Loucy (cell line): ENCODE measurements around the gene LRRK1.

Source experiments
- H2AFZ ChIP-seq: fragments of 200-600 bp; sonication (generic); 2 replicates; pipeline ENCODE4 v1.6.0; 2016; ENCODE audit warnings: antibody characterized with exemption, mild to moderate bottlenecking, low read length, moderate library complexity
- H3F3A ChIP-seq: fragments of 200-600 bp; 2 replicates; pipeline ENCODE4 v1.6.0; 2016; ENCODE audit warnings: antibody characterized with exemption, low read depth, mild to moderate bottlenecking
- H3K27me3 ChIP-seq: fragments of 200-600 bp; sonication (generic); 2 replicates; pipeline ENCODE4 v1.6.1; 2014; ENCODE audit warnings: low read length, mild to moderate bottlenecking; ENCODE audit not compliant: insufficient read depth, poor library complexity, severe bottlenecking
- H3K36me3 ChIP-seq: fragments of 200-600 bp; sonication (generic); 2 replicates; pipeline ENCODE4 v1.6.1; 2016; ENCODE audit warnings: low read length; ENCODE audit not compliant: insufficient read depth
- H3K4me1 ChIP-seq: fragments of 200-600 bp; sonication (generic); 2 replicates; pipeline ENCODE4 v1.5.1; 2014; ENCODE audit warnings: low read length, mild to moderate bottlenecking; ENCODE audit not compliant: insufficient read depth, poor library complexity, severe bottlenecking
- H3K4me2 ChIP-seq: fragments of 200-600 bp; sonication (generic); 2 replicates; pipeline ENCODE4 v1.6.0; 2014; ENCODE audit warnings: antibody characterized with exemption, low read length, low read depth, mild to moderate bottlenecking; ENCODE audit not compliant: poor library complexity, severe bottlenecking
- H3K4me3 ChIP-seq: fragments of 200-600 bp; sonication (generic); 2 replicates; pipeline ENCODE4 v1.5.1; 2014; ENCODE audit warnings: low read length, mild to moderate bottlenecking, mixed read lengths; ENCODE audit not compliant: poor library complexity, severe bottlenecking
- H3K79me2 ChIP-seq: fragments of 200-600 bp; sonication (generic); 2 replicates; pipeline ENCODE4 v1.6.1; 2014; ENCODE audit warnings: low read length; ENCODE audit not compliant: insufficient read depth
- H3K9ac ChIP-seq: fragments of 200-600 bp; sonication (generic); 2 replicates; pipeline ENCODE4 v1.6.0; 2014; ENCODE audit warnings: mild to moderate bottlenecking, low read depth, low read length, moderate library complexity; ENCODE audit not compliant: poor library complexity, severe bottlenecking
- H3K9me2 ChIP-seq: fragments of 200-600 bp; sonication (generic); replicated peaks from 2 replicates; pipeline ENCODE4 v1.6.1; 2016; ENCODE audit warnings: low read depth, low read length, mixed read lengths
- H3K9me3 ChIP-seq: fragments of 200-600 bp; sonication (generic); 2 replicates; pipeline ENCODE4 v1.6.1; 2014; ENCODE audit warnings: mild to moderate bottlenecking, antibody characterized with exemption, low read length, low read depth; ENCODE audit not compliant: insufficient read depth
- H4K20me1 ChIP-seq: fragments of 200-600 bp; sonication (generic); 2 replicates; pipeline ENCODE4 v1.6.0; 2014; ENCODE audit warnings: antibody characterized with exemption, low read length, mild to moderate bottlenecking; ENCODE audit not compliant: insufficient read depth, poor library complexity, severe bottlenecking
- EZH2phosphoT487 ChIP-seq: fragments of 200-600 bp; IDR thresholded peaks from 2 replicates; pipeline ENCODE4 v1.6.1; 2018; ENCODE audit warnings: antibody characterized with exemption, mild to moderate bottlenecking, moderate library complexity, borderline replicate concordance
- TF ChIP-seq, protein P1 (sequence below): fragments of 200-600 bp; sonication (generic); conservative IDR thresholded peaks from 2 replicates; pipeline ENCODE4 v1.5.1; 2014; ENCODE audit warnings: mild to moderate bottlenecking, antibody characterized with exemption, low read length

The LRRK1 gene

DNA sequence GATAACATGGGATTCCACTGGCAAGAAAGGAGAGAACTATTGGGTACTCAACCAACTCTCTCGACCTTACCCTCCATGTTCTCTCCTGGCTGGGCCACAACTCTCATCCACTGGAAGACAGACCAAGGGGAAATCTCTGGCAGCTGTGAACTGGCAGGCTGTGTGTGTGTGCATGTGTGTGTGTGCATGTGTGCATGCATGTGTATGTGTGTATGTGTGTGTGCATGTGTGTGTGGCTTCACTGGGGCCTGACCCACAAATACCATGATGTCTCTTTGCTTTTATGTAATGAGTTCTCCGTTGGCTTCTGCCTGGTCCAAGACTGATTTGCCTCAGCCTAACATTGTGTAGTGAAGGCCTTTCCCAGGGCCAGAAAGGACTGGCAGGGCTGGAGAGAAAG lies 43.7 kb upstream of the LRRK1 start:
- H3K9me2 ChIP-seq: no peaks in the 10 kb centered on the region
- H3K27me3 ChIP-seq: no peaks in the 10 kb centered on the region
- H3K4me1 ChIP-seq: no peaks in the 10 kb centered on the region
- H3F3A ChIP-seq: no peaks in the 10 kb centered on the region
- TF ChIP-seq EZH2phosphoT487: no peak
- TF ChIP-seq, protein P1, sequence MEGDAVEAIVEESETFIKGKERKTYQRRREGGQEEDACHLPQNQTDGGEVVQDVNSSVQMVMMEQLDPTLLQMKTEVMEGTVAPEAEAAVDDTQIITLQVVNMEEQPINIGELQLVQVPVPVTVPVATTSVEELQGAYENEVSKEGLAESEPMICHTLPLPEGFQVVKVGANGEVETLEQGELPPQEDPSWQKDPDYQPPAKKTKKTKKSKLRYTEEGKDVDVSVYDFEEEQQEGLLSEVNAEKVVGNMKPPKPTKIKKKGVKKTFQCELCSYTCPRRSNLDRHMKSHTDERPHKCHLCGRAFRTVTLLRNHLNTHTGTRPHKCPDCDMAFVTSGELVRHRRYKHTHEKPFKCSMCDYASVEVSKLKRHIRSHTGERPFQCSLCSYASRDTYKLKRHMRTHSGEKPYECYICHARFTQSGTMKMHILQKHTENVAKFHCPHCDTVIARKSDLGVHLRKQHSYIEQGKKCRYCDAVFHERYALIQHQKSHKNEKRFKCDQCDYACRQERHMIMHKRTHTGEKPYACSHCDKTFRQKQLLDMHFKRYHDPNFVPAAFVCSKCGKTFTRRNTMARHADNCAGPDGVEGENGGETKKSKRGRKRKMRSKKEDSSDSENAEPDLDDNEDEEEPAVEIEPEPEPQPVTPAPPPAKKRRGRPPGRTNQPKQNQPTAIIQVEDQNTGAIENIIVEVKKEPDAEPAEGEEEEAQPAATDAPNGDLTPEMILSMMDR: no peak
- H3K79me2 ChIP-seq: no peaks in the 10 kb centered on the region
- no peaks in the 10 kb centered on the region for H3K9me3 ChIP-seq
- H3K36me3 ChIP-seq: no peaks in the 10 kb centered on the region
- H3K4me3 ChIP-seq: no peak overlapping the region
- no peak overlapping the region for H3K9ac ChIP-seq
- no peak overlapping the region for H2AFZ ChIP-seq
- H3K4me2 ChIP-seq: no peak overlapping the region
- H4K20me1 ChIP-seq: no peaks in the 10 kb centered on the region

DNA sequence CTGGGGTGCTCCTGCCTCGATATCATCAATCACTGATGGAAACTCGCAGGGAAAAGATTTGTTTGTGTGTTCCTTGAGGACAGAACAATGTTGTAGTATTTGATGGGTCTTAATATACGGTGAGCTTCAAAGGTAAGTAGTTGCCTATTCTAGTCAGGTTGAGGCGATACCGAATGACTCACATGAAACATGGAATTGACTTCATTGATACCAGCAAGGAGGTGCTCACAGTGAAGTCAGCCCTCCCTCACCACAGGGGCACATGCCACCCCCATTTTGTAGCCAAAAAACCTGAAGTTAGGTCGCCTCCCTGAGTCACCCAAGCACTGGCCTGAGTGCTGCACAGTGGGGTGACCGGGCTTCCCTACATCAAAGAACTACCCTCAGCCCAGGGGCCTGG lies 43.2 kb upstream of the LRRK1 start:
- no peak overlapping the region for H2AFZ ChIP-seq
- H3K4me2 ChIP-seq: no peak overlapping the region
- no peak for TF ChIP-seq EZH2phosphoT487
- TF ChIP-seq, protein P1: no peak
- H3K9me2 ChIP-seq: no peaks in the 10 kb centered on the region
- no peaks in the 10 kb centered on the region for H3K4me1 ChIP-seq
- no peak overlapping the region for H3K9ac ChIP-seq
- H3K79me2 ChIP-seq: no peaks in the 10 kb centered on the region
- no peaks in the 10 kb centered on the region for H3F3A ChIP-seq
- H3K4me3 ChIP-seq: no peak overlapping the region
- H3K9me3 ChIP-seq: no peaks in the 10 kb centered on the region
- no peaks in the 10 kb centered on the region for H4K20me1 ChIP-seq
- H3K36me3 ChIP-seq: no peaks in the 10 kb centered on the region
- H3K27me3 ChIP-seq: no peaks in the 10 kb centered on the region

DNA sequence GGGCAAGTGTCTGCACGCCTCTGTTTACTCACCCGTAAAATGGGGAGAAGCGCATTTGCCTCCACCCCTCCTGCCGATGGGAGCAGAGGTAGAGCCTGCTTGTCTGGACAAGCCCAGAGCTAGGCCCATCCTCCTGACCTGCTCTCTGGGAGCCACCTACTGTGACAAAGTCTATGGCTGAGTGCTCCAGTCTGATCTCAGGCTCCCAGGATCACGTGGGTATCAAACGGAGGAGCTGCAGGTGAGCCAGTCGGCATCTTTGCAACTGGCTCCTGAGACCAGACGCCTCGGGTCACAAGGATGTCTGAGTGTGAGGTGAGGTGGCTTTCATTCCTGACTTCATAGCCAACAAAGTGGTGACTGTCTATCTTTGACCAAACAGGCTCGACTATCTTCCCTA lies 41.6 kb upstream of the LRRK1 start:
- H3K27me3 ChIP-seq: no peaks in the 10 kb centered on the region
- no peaks in the 10 kb centered on the region for H3K4me1 ChIP-seq
- no peaks in the 10 kb centered on the region for H3K36me3 ChIP-seq
- H3K9me2 ChIP-seq: no peaks in the 10 kb centered on the region
- H3K79me2 ChIP-seq: no peaks in the 10 kb centered on the region
- H3K4me2 ChIP-seq: no peak overlapping the region
- no peak overlapping the region for H2AFZ ChIP-seq
- H4K20me1 ChIP-seq: no peaks in the 10 kb centered on the region
- H3K9me3 ChIP-seq: no peaks in the 10 kb centered on the region
- no peak overlapping the region for H3K4me3 ChIP-seq
- TF ChIP-seq, protein P1: no peak
- TF ChIP-seq EZH2phosphoT487: no peak
- H3K9ac ChIP-seq: no peak overlapping the region
- no peaks in the 10 kb centered on the region for H3F3A ChIP-seq
